NOMO-1 treated with DMSO at 0.1 percent for 48 hours (cell line): ENCODE results near the gene DSCAML1.

Source experiments
- DNase-seq: peaks from one replicate; lab custom pipeline; 2025; ENCODE audit not compliant: unreplicated experiment; lab: John Stamatoyannopoulos, UW

Gene DSCAML1

GRCh38 chr11:117620659-117621058 lies 176.4 kb downstream of the DSCAML1 start:
- DNase-seq = no peak

GRCh38 chr11:117620086-117620485 lies 176.9 kb downstream of the DSCAML1 start:
- DNase-seq = no peak

DNA sequence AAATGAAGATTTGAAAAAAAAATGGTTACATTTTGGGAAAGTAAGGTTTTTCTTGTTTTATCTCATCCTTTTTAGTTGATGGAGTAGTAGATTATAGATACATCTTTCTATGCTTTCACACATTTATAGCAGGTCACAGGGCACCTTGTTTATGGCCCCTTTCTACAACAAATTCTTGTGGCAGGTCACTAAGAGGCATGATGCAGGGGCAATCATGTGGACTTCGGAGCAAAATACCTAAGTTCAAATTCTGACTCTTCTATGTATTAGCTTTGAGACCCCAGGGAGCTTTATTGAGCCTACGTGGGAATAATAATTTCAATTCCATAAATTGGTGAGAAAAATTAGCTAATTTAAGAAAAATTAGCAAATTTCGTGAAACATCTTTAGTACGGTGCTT lies 177.4 kb downstream of the DSCAML1 start:
- no peak for DNase-seq

DNA sequence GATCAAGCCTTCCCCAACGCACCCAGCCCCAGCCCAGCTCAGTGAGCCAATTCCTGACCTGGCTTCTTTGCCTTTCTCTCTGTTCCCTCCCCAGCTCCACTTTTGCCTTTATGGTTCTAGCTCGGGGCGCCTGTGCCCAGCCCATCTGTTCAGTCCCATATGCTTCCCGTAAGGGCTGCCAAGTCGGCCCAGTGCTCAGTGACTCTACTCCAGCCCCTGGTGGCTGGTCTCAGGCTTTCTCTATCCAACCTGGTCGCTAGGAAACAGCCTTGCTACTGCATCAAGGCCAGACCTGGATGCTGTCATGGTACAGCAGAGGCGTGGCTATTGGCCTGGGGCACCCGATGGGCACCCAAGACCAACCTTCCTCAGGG lies 178.0 kb downstream of the DSCAML1 start:
- DNase-seq = no peak

DNA sequence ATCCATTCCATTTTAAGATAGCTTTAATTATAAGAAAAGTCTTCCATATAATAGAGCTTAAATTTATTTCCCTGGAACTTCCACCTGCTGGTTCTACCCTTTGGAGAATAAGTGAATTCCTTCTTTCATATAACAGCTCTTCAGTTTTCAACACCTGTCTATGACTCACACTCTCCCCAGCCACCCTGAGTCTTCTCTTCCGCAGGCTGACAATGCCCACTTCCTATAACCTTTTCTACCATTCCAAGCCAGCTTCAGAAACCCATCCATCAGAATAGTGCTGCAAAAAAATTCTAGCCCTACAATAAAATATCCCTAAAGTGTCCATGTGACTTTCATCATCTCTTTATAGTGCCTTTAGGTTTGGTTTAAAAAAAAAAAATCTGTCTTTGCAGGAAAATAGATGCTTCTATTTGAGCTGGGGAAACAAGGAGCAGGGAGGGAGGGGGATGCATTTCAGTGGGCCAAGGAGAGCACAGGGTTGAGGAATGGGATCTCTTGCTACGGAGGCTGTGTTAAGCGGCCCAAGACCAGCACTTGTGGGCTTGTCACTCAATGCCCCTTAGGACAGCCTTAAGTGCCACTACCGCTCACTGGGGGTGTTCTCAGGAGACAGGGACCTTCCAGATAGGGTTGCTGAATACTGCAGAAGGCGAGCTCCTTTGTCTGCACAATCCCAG lies 178.6 kb downstream of the DSCAML1 start:
- no peak for DNase-seq

GRCh38 chr11:117616979-117617378 lies 180.0 kb downstream of the DSCAML1 start:
- DNase-seq = no peak

DNA sequence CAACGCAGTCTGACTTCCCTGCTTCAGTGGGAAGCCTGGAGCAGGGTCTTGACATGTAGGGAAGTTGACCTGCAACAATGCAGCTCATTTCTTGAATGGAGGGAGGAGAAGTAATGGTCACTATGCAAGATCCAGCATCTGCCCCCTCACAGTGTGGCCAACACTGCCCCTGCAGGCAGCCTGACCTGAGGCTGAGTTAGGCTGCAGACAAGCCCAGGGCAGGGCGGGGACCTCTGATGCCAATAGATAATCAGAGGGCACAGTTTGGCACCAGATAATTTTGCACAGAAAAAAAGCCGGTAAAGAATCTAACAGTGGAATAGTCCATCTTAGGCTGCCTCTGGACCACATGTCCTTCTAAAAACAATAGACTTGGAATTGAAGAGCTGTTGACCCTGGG lies 182.3 kb downstream of the DSCAML1 start:
- no peak for DNase-seq

GRCh38 chr11:117613521-117613920 lies 183.5 kb downstream of the DSCAML1 start:
- DNase-seq = no peak

DNA sequence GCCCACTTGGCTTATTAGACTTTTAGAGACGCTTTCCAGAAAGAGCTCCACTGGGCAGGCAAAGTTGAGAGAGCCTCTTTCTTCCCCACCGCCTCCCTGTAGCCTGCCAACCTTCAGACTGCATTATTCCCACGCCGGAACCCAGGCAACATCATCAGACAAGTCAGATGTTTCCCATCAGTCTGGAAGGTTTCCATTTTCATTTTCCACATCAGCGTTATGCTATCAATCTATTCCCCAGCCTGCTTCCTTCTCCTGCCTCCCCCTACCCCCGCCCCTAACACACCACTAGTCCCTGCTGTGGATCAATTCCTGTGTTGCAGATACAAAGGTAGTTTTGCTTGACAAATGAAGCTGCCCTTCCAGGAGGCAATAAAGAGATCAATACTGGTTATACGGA lies 184.8 kb downstream of the DSCAML1 start:
- DNase-seq = no peak

DNA sequence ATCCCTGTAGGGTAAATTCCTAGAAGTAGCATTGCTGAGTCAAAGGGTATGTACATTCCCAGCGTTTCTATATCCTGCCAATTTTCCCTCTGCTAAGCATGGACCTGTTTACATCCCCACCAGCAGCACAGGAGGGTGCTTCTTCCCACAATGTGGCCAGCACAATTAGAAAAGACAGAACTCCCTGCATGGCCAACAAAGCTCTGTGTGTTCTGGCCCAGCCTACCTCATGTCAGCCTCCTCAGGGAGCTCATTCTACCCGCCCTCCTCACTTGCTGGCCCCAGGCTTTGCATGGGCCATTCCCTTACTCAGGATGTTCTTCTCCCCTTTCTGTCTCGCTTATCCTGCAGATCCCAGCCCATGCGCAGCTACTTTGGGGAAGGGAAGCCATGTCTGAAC lies 186.1 kb downstream of the DSCAML1 start:
- DNase-seq = no peak

DNA sequence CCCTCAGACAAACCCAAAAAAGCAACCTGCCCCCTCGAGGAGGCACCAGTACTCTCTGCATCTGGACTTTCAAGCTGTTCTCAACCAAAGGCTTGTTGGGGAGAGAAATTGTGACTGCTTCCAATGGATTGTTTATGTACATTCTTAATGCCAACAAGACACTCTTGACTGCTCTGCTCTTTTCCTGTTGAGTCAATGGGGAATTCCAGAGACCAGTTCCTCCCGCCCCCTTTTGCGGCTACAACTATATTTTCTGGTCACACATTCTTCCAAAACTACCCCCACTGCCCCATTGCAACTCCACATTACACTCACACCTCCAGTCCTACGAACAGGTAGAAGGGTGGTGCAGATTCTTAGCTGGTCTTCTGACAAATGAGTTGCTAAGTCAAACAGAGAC lies 187.0 kb downstream of the DSCAML1 start:
- no peak for DNase-seq

GRCh38 chr11:117607449-117607848 lies 189.6 kb downstream of the DSCAML1 start:
- DNase-seq = no peak

GRCh38 chr11:117606790-117607189 lies 190.2 kb downstream of the DSCAML1 start:
- DNase-seq = no peak

DNA sequence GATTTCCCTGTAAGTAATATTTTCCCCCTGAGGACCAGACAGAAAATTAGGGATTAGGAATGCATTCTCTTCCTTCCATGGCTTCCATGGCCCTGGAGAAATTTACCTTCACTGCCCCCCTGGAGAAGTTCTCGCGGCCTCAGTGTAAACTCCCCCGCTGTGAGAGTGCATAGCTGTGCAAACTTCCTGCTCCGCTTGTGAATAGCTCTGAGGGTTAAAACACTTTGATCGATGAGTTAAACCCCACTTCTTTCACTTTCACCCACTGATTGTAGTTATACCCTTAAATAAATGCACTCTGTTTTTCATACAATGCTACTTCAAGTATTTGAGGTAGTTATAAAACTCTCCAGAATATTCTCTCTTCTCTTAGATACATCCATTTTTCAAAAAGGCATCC lies 190.8 kb downstream of the DSCAML1 start:
- no peak for DNase-seq

DNA sequence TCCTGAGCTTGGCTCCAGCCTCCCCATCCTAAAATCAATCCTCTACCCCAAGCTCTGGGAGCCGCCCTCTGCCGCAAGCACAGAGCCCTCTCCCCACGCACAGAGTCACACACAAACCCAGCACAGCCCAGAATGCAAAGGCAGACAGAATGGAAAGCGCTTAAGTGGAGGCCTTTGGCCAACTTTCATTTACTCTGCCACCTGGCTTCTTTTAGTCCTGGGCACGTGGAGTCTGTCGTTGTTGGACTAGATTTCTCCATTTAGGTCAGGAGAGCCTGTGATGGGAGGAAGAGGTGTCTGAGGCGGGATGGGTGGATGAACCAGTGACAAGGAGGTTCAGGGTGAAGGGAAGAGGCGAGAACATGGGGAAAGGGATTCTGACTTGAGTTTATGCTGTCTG lies 191.7 kb downstream of the DSCAML1 start:
- DNase-seq = no peak

DNA sequence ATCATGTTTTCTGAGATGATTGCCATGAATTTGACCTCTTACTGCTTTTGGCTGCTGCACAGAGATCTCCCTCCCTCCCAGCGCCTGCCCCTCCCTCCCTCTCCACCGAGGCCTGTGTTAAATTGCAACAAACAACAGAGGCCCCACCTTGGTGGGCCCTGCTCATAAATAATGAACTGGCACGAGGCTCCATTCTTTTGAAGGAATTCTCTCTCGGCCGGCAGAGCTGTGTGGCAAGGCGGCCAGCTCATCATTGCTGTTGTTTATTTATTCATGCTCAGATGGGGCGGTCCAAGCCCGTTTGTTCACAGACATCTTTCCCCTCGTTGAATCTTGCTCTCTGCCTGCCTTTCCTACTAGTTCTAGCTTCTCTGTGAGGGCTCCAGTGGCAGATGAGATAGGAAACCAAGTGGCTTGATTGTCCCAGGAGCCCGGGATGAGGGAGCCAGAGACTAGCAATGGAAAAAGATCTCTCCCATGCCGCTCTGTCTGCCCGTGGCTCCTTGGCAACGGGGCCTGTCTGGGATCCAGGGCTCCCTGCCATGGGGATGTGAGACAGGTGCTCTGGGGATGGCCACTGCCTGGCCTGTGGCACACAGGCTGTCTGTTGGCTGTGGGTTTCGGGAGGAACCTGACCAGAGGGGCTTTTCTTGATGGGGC lies 192.6 kb downstream of the DSCAML1 start:
- DNase-seq = no peak

DNA sequence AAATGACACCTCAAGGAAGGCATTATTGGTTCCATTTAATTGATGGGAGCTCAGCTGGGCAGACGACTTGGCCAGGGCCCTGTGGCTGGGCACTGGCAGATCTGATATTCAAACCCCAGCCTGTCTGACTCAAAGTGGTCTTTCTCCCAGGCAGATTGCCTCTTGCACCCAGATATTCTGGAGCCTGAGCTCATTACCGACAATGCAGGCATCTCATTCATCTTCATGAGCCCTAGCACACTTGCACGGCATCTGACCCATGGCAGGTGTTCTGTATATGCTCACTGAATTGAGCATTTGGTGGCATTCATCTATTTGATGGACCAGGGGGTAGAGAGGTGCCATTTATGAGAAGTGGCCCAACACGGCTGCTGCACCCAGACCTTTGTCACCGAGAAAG lies 193.1 kb downstream of the DSCAML1 start:
- no peak for DNase-seq

DNA sequence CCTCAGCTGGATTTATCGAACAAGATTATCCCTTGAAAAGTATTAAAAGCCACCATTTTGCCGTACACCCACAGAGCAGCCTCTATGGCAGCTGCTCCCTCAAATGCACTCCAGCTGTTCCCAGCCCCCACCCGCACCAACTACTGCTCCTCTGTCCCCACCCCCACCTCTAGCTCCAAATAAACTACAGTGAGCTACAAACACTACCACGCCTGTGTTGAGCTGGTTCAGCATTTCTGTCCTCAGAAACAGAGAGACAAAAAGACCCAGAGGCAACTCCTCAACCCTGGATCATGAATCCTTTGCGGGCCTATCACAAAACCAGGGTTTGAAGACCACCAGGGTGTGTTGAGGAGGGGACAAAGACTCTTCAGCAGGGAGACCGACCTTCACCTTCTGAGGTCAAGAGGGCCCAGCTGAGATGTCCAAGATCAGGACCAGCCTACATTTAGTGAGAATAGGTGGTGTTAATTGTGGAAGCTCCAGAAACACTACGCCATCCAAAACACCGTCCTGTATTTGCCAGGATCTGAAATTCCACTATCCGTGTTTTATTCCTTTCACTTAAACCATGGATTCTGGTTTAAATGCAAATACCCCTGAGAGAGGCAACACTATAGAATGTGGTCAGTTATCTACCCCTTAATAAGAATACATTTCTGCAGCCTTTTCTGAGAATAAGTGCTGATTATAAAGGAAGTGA lies 195.9 kb downstream of the DSCAML1 start:
- DNase-seq = no peak

DNA sequence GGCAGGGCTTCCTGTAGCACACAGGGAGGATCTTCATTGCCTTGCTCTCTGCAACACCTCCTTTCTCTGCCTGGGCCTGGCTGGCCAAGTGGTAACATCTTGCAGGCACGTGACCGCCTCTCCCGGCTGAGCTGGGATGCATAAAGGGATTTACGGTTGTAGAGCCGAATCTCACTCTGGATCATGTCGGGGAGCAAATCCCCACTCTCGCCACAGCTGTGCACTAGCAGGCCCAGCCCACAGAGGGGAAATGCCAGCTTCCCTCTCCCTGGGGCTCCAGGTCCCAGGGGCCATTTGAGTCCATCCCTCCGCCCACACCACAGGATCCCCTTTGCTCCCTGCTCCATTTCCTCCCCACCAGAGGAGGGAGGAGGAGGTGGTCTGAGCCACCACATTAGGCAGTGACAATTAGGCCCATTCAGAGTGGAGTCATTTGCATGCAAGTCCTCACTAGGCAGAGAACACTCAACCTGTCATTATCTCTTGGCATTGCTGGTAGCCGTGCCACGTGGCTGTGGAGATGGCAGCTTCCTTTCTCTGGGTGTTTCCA lies 196.7 kb downstream of the DSCAML1 start:
- DNase-seq = no peak

DNA sequence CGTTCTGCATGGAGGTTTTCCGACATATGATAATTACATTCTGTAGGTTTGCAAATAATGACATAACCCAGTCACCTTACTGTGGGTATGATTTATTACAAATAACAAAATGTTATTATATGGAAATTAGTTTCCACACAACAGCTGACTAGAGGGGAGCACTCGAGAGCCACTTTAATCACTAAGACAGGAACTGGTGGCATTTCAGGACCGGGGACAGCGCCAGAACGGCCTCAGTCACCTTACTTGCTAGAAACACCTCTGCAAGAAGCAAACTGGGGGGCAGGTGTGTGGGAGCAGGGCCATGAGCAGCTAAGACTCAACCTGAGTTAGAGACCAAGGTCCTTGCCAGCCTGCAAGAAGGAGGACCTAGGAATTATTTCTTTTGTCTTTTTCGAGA lies 199.9 kb downstream of the DSCAML1 start:
- peak; percentile 23 for DNase-seq

- no peak for DNase-seq
Measured at GRCh38 chr11:117595440-117595839, 201.6 kb downstream of the DSCAML1 start.

DNA sequence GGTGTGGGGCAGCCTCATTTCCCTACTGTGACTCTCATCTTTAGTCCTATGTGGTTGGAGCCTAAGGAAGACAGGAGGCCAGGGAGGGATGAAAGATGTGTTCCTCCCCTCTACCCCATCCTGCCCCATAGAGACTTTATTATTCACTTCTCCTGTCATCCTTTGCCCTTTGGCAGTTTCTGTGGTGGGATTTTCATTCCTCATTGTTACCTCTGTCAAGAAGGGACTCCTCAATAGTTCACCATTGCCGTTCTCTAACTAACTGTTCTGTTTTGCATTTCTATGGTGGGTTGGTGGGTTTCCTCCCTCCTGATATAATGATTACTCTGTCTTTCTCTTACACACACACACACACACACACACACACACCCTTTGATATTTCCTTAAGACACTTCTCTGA lies 202.3 kb downstream of the DSCAML1 start:
- DNase-seq = no peak
